Erythroblast (primary cell): Measurements from ENCODE around the gene TTF1.

Experiments
- DNase-seq, 2 experiments: peaks; one replicate each; lab custom pipeline; 2025; lab: John Stamatoyannopoulos, UW
- GATA1 ChIP-seq: IDR thresholded peaks from 2 replicates; pipeline ENCODE4 v1.6.1; 2011; ENCODE audit warnings: low read depth, mild to moderate bottlenecking, control low read depth, low read length, moderate library complexity
- POLR2A ChIP-seq: IDR thresholded peaks from 2 replicates; pipeline ENCODE4 v1.6.1; 2011; ENCODE audit warnings: mild to moderate bottlenecking, low read length

The TTF1 gene

DNA sequence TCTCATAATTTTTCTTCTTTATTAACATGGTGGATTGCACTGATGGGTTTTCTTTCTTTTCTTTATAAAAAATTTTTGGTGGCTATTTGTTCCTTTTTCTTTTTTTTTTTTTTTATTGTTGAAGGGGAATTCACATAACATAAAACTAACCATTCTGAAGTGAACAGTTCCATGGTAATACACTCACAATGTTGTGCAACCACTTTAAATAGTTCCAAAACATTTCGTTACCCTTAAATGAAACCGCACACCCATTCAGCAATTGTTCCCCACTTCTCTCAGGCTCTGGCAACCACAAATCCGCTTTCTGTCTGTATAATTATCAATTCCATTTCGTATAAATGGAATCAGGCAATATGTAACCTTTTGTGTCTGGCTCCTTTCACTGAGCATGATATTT is 40.2 kb downstream of the TTF1 start:
- no peak for DNase-seq
- no peak for TF ChIP-seq POLR2A
- TF ChIP-seq GATA1 = no peak

DNA sequence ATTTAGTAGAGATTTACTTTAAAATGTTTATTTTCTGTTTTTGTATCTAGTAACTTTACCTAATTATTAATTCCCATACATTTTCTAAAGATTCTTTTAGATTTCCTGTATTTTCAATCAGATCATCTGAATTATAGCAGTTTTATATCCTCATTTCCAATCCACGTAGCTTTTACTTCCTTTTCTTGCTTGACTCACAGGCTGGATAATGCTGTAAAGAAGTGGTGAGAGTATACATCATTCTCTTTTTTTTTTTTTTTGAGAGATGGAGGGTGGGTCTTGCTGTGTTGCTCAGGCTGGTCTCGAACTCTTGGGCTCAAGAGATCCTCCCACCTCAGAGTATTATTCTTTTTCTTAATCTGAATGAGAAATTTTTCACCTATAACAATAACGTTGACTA is 40.7 kb downstream of the TTF1 start:
- DNase-seq = no peak
- TF ChIP-seq POLR2A = no peak
- no peak for TF ChIP-seq GATA1

DNA sequence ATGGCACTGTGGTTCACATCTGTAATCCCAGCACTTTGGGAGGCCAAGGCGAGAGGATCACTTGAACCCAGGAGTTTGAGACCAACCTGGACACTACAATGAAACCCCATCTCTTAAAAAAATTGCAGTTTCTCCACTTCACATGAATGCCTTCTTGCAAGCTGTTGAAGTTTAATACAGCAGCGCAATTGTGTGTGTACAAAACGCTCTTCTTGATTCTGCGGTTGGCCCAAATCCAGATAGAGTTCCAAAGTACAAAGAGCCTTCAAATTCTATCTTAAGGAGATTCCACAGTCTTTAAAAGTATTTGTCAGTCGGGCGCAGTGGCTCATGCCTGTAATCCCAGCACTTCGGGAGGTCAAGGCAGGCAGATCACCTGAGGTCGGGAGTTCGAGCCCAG is 42.6 kb downstream of the TTF1 start:
- TF ChIP-seq GATA1 = no peak
- TF ChIP-seq POLR2A = no peak
- DNase-seq = no peak

DNA sequence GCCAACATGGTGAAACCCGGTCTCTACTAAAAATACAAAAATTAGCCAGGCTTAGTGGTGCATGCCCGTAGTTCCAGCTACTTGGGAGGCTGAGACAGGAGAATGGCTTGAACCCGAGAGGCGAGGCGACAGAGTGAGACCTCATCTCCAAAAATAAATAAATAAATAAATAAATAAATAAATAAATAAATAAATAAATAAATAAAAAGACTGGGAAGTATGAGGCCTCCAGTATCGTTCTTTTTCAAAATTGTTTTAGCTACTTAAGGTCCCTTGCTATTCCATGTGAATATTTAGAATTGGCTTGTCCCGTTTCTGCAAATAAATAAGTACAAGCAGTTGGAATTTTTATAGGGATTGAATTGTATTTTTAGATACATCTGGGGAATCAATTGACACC is 48.9 kb downstream of the TTF1 start:
- DNase-seq = no peak
- no peak for TF ChIP-seq POLR2A
- no peak for TF ChIP-seq GATA1

DNA sequence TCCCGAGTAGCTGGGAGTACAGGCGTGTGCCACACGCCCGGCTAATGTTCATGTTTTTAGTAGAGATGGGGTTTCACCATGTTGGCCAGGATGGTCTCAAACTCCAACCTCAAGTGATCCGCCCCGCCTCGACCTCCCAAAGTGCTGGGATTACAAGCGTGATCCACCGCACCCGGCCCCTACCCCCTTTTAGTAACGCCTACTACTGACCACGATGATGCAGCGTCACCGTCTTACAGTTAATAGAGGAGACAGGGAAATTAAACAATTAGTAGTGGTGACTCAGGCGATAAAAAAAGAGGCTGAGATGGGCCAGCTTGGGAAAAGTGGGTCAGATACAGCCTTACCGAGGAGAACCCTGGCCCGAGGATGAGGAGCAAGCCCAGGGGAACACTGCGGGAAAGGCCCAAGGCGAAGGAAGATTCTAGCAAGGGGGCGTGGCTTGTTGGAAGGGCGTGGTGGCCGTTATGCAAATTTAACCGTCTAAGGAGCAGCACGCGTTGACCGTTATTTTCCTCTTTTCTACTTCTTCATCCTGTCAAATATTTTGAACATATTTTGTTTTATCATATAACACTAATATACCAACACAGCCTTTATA is 50.2 kb downstream of the TTF1 start:
- DNase-seq = peak in 1 of 2 experiments; percentile 8
- no peak for TF ChIP-seq GATA1
- TF ChIP-seq POLR2A = no peak

DNA sequence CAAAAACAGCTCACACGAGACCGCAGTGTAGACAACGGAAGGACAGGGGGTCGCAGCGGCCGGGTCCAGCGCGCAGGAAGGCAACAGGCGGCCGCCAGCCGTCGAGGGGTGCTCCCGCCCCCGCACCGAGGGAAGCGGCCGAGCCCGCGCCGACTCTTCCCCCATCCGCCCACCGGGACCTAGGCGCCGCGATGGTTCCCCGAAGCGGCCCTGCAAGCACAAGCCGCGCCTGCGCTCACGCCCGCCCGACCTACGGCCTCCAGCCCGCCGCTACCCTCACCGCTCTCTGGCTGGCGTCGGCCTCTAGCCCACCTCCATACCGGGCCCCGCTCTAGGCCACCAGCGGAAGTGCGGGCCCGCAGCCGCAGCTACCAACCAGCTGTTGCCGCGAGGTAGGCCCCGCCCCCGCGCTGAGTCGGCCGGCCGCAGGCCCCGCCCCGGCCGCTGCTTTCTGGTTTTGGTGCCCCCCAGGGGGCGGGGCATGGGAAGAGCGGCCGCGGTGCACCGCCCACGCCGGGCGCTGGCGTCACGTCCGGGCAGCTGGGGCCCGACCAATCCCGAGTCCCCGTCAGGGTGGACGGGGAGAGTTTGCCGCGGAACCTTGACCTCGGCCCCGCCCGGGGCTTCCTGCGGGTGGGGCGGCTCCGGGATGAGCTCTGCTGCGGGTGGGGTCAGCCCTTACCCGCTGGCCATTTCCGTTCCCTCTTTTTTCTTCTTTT is 51.8 kb downstream of the TTF1 start, which contains the start of gene SETX:
Gene SETX (minus strand): TSS at position 350 of the 719 bp plus-strand sequence. CDS start 5,558 bp downstream, outside the sequence.
- peak; percentile 98 to 99 for DNase-seq
- TF ChIP-seq GATA1 (no peak), POLR2A (peak; percentile 83)

DNA sequence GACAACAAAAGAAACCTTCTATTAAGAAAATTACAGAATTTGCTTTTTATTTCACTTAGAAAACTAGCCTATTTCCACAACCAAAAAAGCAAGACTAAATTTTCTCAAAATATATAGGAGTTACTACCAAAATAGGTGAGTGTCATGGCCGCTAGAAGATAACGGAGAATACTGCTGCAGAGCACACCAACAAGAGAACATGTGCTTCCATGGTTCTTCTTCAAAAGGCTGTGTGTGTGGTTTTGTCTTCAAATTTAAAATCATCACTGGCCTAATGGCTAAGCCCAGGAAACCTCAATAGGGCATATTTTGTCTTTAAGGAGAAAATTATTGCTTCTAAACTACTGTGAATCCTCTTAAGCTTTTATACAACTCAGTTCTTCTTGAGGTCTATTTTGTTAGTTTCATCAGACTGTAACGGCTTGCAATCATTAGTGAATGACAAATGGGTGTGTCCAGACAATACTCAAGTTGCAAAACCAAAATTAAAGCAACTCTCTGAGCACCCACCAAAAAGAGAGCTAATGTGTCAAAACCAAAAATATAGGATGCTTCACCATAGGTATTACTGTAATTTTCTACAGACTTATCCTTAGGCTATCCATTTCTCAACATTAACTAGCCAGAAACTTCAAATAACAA is 55.1 kb downstream of the TTF1 start:
- TF ChIP-seq POLR2A (no peak), GATA1 (no peak)
- peak; percentile 26 to 52 for DNase-seq

DNA sequence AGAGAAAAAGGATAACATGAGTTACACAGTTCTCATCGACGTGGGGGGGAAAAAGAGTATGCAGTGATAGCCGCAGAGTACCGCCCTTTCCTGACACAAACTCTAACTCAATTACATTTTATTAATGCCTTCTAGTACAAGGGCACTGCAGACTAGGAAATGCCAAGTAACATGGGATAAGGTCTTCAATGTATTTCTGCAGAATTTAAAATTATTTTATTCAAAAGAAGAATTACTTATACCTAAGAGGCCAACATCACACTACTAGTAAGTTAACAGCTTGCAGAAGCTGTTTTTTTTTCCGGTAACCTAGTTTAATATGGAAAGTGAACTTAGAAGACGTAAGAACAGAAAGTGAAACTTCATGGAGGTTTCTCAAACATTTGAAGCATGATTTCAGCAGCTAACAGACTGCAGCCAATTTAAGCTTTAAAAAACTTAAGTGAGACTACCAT is 55.8 kb downstream of the TTF1 start:
- DNase-seq = peak; percentile 20 to 51

DNA sequence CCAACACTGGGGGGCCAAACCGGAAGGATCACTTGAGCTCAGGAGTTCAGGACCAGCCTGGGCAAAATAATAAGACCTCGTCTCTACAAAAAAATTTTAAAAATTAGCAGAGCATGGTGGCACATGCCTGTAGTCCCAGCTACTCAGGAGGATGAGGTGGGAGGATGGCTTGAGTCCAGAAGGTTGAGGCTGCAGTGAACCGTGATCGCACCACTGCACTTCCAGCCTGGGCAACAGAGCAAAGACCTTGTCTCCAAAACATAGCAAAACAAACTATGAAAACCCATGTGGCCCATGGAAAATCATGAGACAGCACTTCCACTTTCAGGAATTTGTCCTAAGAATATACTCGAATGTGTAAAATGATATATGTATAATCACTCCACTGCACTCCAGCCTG is 58.0 kb downstream of the TTF1 start:
- DNase-seq = no peak
- TF ChIP-seq POLR2A = no peak
- TF ChIP-seq GATA1 = no peak

More for the DNA sequence above, 55.8 kb downstream of the TTF1 start:
- TF ChIP-seq POLR2A (no peak), GATA1 (no peak)

DNA sequence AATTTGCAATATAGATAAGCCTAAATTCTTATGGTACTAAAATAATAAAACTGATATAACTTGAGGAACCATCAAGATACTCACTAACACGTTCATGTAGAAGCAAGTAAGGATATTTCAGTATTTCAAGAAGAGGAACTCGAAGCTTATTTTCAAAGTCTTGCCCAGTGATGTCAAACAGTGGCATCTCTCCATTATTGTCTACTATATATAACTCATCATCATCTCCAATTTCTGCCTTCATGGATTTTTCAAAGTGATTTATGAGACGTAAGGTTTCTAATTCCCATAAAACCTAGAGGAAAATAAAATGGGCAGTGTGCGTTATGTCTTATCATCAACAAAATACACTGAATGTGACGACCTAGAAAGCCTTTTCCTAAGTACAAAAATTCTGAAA is 60.5 kb downstream of the TTF1 start:
- no peak for TF ChIP-seq GATA1
- TF ChIP-seq POLR2A = no peak
- no peak for DNase-seq

DNA sequence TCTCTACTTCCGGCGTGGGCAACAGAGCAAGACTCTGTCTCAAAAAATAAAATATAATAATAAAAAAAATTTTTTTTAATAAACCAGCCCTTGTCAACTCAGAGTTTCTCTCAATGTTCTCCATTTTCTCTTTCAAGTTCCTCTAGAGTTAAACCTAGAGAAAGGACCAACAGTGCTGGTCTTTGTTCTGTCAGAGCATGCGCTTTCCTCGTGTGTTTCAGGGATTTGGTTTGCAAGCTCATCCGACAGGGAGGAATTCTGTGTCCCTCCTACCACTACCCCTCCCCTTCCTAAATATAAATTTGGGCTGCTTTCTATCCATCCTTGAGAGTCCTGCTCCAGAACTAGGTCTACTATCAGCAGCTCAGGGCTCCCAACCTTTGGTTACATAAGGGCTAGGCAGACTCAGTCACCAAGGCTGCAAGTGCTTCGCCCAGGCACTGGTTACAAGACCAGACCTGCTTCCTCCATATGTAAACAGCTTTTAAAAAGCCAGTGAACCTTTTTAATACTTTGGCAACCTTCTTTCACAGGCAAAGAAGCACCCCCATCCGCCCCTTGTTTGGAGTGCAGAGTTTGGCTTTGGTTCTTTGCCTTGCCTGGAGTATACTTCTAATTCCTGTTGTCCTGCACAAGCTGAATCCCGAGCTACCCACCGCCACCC is 65.3 kb downstream of the TTF1 start:
- DNase-seq = no peak
- no peak for TF ChIP-seq POLR2A
- no peak for TF ChIP-seq GATA1

DNA sequence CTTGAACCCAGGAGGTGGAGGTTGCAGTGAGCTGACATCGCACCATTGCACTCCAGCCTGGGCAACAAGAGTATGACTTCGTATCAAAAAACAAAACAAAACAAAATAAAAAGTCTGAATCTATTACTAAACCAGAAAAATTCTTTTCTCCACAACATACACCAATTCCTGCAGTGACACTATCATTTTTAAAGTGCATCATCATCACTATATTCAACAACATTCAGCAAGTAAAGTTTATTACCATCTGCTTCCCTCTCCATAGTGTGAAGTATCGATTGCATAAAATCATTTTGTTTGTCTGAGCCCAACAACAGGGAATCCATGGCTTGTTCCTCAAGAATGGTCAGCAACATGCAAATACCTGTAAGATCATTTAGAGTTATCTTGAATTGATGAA is 72.3 kb downstream of the TTF1 start:
- TF ChIP-seq POLR2A (no peak), GATA1 (no peak)
- no peak for DNase-seq

DNA sequence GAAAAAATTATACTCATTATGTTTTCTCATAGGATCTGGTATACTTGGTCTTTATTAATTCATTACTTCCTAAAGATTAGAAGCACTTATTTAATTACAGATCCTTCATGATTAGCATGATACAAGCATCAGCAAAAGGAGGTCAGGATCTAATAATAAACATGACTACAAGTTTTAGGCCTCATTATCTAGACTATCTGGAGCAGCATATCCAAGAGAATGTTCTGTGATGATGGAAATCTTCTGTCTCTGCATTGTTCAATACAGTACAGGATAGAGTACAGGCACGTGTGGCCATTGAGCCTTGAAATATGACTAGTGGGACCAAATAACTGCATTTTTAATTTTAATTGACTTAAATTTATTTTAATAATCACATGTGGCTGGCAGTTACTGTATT is 73.1 kb downstream of the TTF1 start:
- DNase-seq = no peak
- TF ChIP-seq GATA1 = no peak
- no peak for TF ChIP-seq POLR2A

DNA sequence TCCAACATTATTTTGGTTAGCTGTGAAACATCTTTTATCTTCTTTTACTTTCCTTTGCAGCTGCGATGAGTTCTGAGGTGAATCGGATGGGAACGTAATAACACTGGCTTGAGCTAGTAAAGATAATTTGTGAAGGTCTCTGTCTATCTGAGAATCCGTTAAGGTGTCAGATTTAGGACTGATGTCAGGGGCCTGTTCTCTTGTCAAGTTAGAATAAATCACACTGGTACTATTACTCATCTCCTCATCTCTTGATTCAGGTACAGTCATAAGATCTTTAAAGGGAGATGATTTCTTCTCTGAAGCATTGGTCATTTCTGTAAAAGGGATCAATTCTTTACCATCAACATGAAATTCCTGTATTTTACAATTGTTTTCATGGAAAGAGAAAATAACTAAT is 78.1 kb downstream of the TTF1 start:
- DNase-seq = no peak
- no peak for TF ChIP-seq GATA1
- TF ChIP-seq POLR2A = no peak
